H9 (cell line): Measurements from ENCODE around the gene GPD1. TPM values are rescaled to one million over a fixed set of nuclear protein-coding genes. Genes with fewer than 3 reads are reported as not detected.

ENCODE experiments used
- DNase-seq: peaks from one replicate; pipeline ENCODE4 v3.0.0-alpha.2; 2017
- H2AFZ ChIP-seq: one replicate; pipeline ENCODE4 v1.6.1; 2013; ENCODE audit warnings: mild to moderate bottlenecking, low read length, control low read depth, moderate library complexity
- H2AK5ac ChIP-seq: 2 replicates; pipeline ENCODE4 v1.6.1; 2013; ENCODE audit warnings: low read length, control low read depth, mixed read lengths; ENCODE audit not compliant: insufficient read length
- H2BK120ac ChIP-seq: one replicate; pipeline ENCODE4 v1.6.1; 2013; ENCODE audit warnings: low read depth, mild to moderate bottlenecking, low read length, control low read depth, inconsistent platforms; ENCODE audit not compliant: poor library complexity, severe bottlenecking
- H2BK12ac ChIP-seq: 2 replicates; pipeline ENCODE4 v1.6.1; 2013; ENCODE audit warnings: low read length, control low read depth, mixed read lengths, low read depth; ENCODE audit not compliant: insufficient read length
- H2BK15ac ChIP-seq: 2 replicates; pipeline ENCODE4 v1.6.1; 2013; ENCODE audit warnings: low read depth, low read length, control low read depth
- H2BK20ac ChIP-seq: one replicate; pipeline ENCODE4 v1.6.1; 2013; ENCODE audit warnings: low read depth, mild to moderate bottlenecking, low read length, control low read depth, inconsistent platforms; ENCODE audit not compliant: poor library complexity, severe bottlenecking
- H2BK5ac ChIP-seq: 2 replicates; pipeline ENCODE4 v1.6.1; 2013; ENCODE audit warnings: low read length, control low read depth, mixed read lengths; ENCODE audit not compliant: insufficient read length
- H3K14ac ChIP-seq: 2 replicates; pipeline ENCODE4 v1.6.1; 2013; ENCODE audit warnings: low read length, control low read depth; ENCODE audit not compliant: insufficient read depth
- H3K18ac ChIP-seq: 2 replicates; pipeline ENCODE4 v1.6.1; 2013; ENCODE audit warnings: low read depth, mild to moderate bottlenecking, mixed read lengths, low read length, control low read depth; ENCODE audit not compliant: insufficient read length
- H3K23ac ChIP-seq: 2 replicates; pipeline ENCODE4 v1.6.1; 2013; ENCODE audit warnings: low read length, control low read depth, mixed read lengths, low read depth; ENCODE audit not compliant: insufficient read length
- H3K23me2 ChIP-seq: 2 replicates; pipeline ENCODE4 v1.6.1; 2013; ENCODE audit warnings: low read depth, mild to moderate bottlenecking, mixed read lengths, low read length, control low read depth; ENCODE audit not compliant: insufficient read length, poor library complexity, severe bottlenecking
- H3K27ac ChIP-seq: 2 replicates; pipeline ENCODE4 v1.5.1; 2013; ENCODE audit warnings: low read length, control low read depth, mixed read lengths, low read depth; ENCODE audit not compliant: insufficient read length
- H3K27me3 ChIP-seq: 2 replicates; pipeline ENCODE4 v1.6.1; 2013; ENCODE audit warnings: low read length, control low read depth, inconsistent platforms; ENCODE audit not compliant: insufficient read depth
- H3K4ac ChIP-seq: 2 replicates; pipeline ENCODE4 v1.6.1; 2013; ENCODE audit warnings: low read depth, mild to moderate bottlenecking, control low read depth, inconsistent platforms, low read length, moderate library complexity
- H3K4me1 ChIP-seq: 2 replicates; pipeline ENCODE4 v1.6.1; 2013; ENCODE audit warnings: low read length, control low read depth, inconsistent platforms; ENCODE audit not compliant: insufficient read depth
- H3K4me2 ChIP-seq: 2 replicates; pipeline ENCODE4 v1.6.1; 2013; ENCODE audit warnings: low read length, control low read depth, mixed read lengths; ENCODE audit not compliant: insufficient read length, insufficient read depth
- H3K56ac ChIP-seq: 2 replicates; pipeline ENCODE4 v1.6.1; 2013; ENCODE audit warnings: low read depth, mild to moderate bottlenecking, mixed read lengths, low read length, control low read depth; ENCODE audit not compliant: insufficient read length
- H3K79me1 ChIP-seq: 2 replicates; pipeline ENCODE4 v1.6.1; 2013; ENCODE audit warnings: low read depth, mild to moderate bottlenecking, moderate library complexity, low read length, control low read depth, inconsistent platforms; ENCODE audit not compliant: insufficient read depth, poor library complexity, severe bottlenecking
- H3K79me2 ChIP-seq: 2 replicates; pipeline ENCODE4 v1.6.1; 2013; ENCODE audit warnings: low read length, control low read depth, inconsistent platforms; ENCODE audit not compliant: insufficient read depth
- H3K9ac ChIP-seq: 2 replicates; pipeline ENCODE4 v1.6.1; 2013; ENCODE audit warnings: low read length, control low read depth, mixed read lengths; ENCODE audit not compliant: insufficient read length; ENCODE audit errors: extremely low read depth
- H3K9me3 ChIP-seq: one replicate; pipeline ENCODE4 v1.6.1; 2013; ENCODE audit warnings: low read depth, low read length, inconsistent platforms; ENCODE audit not compliant: control insufficient read depth
- H3T11ph ChIP-seq: one replicate; pipeline ENCODE4 v1.6.1; 2013; ENCODE audit warnings: mild to moderate bottlenecking, low read length, control low read depth, inconsistent platforms
- H4K20me1 ChIP-seq: one replicate; pipeline ENCODE4 v1.6.1; 2013; ENCODE audit not compliant: control insufficient read depth, insufficient read length, insufficient read depth
- H4K5ac ChIP-seq: 2 replicates; pipeline ENCODE4 v1.6.1; 2013; ENCODE audit warnings: low read depth, mild to moderate bottlenecking, mixed read lengths, low read length, control low read depth; ENCODE audit not compliant: insufficient read length
- H4K8ac ChIP-seq: replicated peaks from 2 replicates; pipeline ENCODE4 v1.6.1; 2013; ENCODE audit warnings: low read length, control low read depth, mixed read lengths, low read depth; ENCODE audit not compliant: insufficient read length
- H4K91ac ChIP-seq: 2 replicates; pipeline ENCODE4 v1.6.1; 2013; ENCODE audit warnings: low read depth, mild to moderate bottlenecking, moderate library complexity, mixed read lengths, low read length, control low read depth; ENCODE audit not compliant: insufficient read length
- H3K27ac Mint-ChIP-seq, 3 experiments: 2 replicates in 2 of 3; 3 replicates in 1 of 3; pipeline ENCODE4 v1.8.0; 2020 to 2021; ENCODE audit warnings: mixed read lengths in 3 of 3, mild to moderate bottlenecking in 1 of 3, moderate library complexity in 1 of 3
- H3K27me3 Mint-ChIP-seq: 2 replicates; pipeline ENCODE4 v1.8.0; 2021; ENCODE audit warnings: low read depth, mild to moderate bottlenecking, moderate library complexity, mixed read lengths
- H3K36me3 Mint-ChIP-seq, 3 experiments: 2 replicates in 2 of 3; 3 replicates in 1 of 3; pipeline ENCODE4 v1.8.0; 2020 to 2021; ENCODE audit warnings: low read depth in 3 of 3, mixed read lengths in 3 of 3; ENCODE audit not compliant: insufficient read depth in 1 of 3
- H3K4me1 Mint-ChIP-seq, 2 experiments: 2 replicates each; pipeline ENCODE4 v1.8.0; 2020; ENCODE audit warnings: mixed read lengths in 2 of 2
- H3K4me3 Mint-ChIP-seq, 2 experiments: 2 replicates in 1 of 2; 3 replicates in 1 of 2; pipeline ENCODE4 v1.8.0; 2020 to 2021; ENCODE audit warnings: mild to moderate bottlenecking in 2 of 2, mixed read lengths in 2 of 2, moderate library complexity in 1 of 2
- H3K9me3 Mint-ChIP-seq, 2 experiments: 2 replicates in 1 of 2; 3 replicates in 1 of 2; pipeline ENCODE4 v1.8.0; 2020; ENCODE audit warnings: mild to moderate bottlenecking in 2 of 2, mixed read lengths in 2 of 2, moderate library complexity in 1 of 2
- CTCF ChIP-seq: fragments of 200-600 bp; sonication (generic); conservative IDR thresholded peaks from 3 replicates; pipeline ENCODE4 v1.8.0; 2021; ENCODE audit warnings: antibody characterized with exemption, mild to moderate bottlenecking
- WGBS: extraction: QIAGEN DNeasy Blood & Tissue Kit; methylation state at CpG from one replicate; pipeline ENCODE4 v1.1.7; 2013; ENCODE audit warnings: missing lambda C conversion rate, low lambda C conversion rate, mixed read lengths; ENCODE audit not compliant: insufficient read length; ENCODE audit errors: extremely low coverage; 5-methylcytosine and 5-hydroxymethylcytosine counted together
- total RNA-seq: library from RNA; stranded (reverse); gene quantifications from 2 replicates; pipeline ENCODE4 v1.2.1, GENCODE V29; 2021

Gene GPD1
- total RNA-seq, 1 experiment from 2014 or later: 0.70 TPM

- Histone ChIP-seq H3K27ac (no peak overlapping the region), H3K79me2 (no peaks in the 10 kb centered on the region), H4K91ac (no peak overlapping the region), H3K23ac (no peak overlapping the region), H2BK15ac (no peak overlapping the region), H3K9ac (no peak overlapping the region), H3K79me1 (no peaks in the 10 kb centered on the region), H2BK120ac (no peak overlapping the region), H2AK5ac (no peak overlapping the region), H3T11ph (no peak overlapping the region), H4K5ac (no peak overlapping the region), H3K27me3 (no peaks in the 10 kb centered on the region), H2BK20ac (no peak overlapping the region), H3K4ac (no peak overlapping the region), H3K4me2 (no peak overlapping the region), H3K4me1 (no peaks in the 10 kb centered on the region), H3K9me3 (no peaks in the 10 kb centered on the region), H2AFZ (no peak overlapping the region), H4K8ac (no peak overlapping the region), H3K14ac (no peak overlapping the region), H3K18ac (no peak overlapping the region), H2BK5ac (no peak overlapping the region), H3K56ac (no peak overlapping the region), H4K20me1 (no peaks in the 10 kb centered on the region), H2BK12ac (no peak overlapping the region), H3K23me2 (no peaks in the 10 kb centered on the region)
- no peak for TF ChIP-seq CTCF
- Mint-ChIP-seq H3K9me3 (no peaks in the 10 kb centered on the region), H3K27ac (no peak overlapping the region), H3K4me3 (no peak overlapping the region), H3K36me3 (no peaks in the 10 kb centered on the region; a peak in 1 of 7 replicates), H3K27me3 (peaks cover 2% of the 10 kb centered on the region; the same call in 1 of the 2 replicates), H3K4me1 (peaks cover 26 to 36% of the 10 kb centered on the region in 2 experiments)
- no CpG with 5 or more reads among the region's 10 CpGs for WGBS
- DNase-seq: no peak
These were observed 30.1 kb upstream of the GPD1 start for GRCh38 chr12:50073712-50074111.
